Skeletal muscle satellite cell (primary cell): Measurements from ENCODE around the gene FRYL.

Source experiments
- H3K27me3 ChIP-seq: 2 replicates; pipeline ENCODE4 v1.7.0; 2013; ENCODE audit warnings: low read length; ENCODE audit not compliant: control insufficient read depth, insufficient read depth
- H3K36me3 ChIP-seq: 2 replicates; pipeline ENCODE4 v1.7.0; 2013; ENCODE audit warnings: mild to moderate bottlenecking, control low read depth, low read length; ENCODE audit not compliant: insufficient read depth
- H3K4me1 ChIP-seq: 2 replicates; pipeline ENCODE4 v1.7.0; 2013; ENCODE audit warnings: low read length; ENCODE audit not compliant: control insufficient read depth, insufficient read depth
- H3K4me2 ChIP-seq: 2 replicates; pipeline ENCODE4 v1.7.0; 2013; ENCODE audit warnings: mild to moderate bottlenecking, low read length
- H3K4me3 ChIP-seq: 2 replicates; pipeline ENCODE4 v1.7.0; 2013; ENCODE audit warnings: low read length
- H3K9ac ChIP-seq: 2 replicates; pipeline ENCODE4 v1.7.0; 2013; ENCODE audit warnings: mild to moderate bottlenecking, low read depth, low read length, moderate library complexity
- H3K9me3 ChIP-seq: replicated peaks from 2 replicates; pipeline ENCODE4 v1.7.0; 2013; ENCODE audit warnings: mild to moderate bottlenecking, control low read depth, low read length

FRYL gene

GRCh38 chr4:48558026-48558425, 222.1 kb downstream of the FRYL start:
- H3K4me1 ChIP-seq: no peaks in the 10 kb centered on the region
- no peak overlapping the region for H3K4me3 ChIP-seq
- no peak overlapping the region for H3K4me2 ChIP-seq
- H3K27me3 ChIP-seq: no peaks in the 10 kb centered on the region
- no peaks in the 10 kb centered on the region for H3K9me3 ChIP-seq
- peaks cover 45% of the 10 kb centered on the region for H3K36me3 ChIP-seq
- H3K9ac ChIP-seq: no peak overlapping the region

- Histone ChIP-seq H3K4me3 (no peak overlapping the region), H3K4me2 (no peak overlapping the region), H3K4me1 (no peaks in the 10 kb centered on the region), H3K36me3 (peaks cover 45% of the 10 kb centered on the region), H3K9me3 (no peaks in the 10 kb centered on the region), H3K27me3 (no peaks in the 10 kb centered on the region), H3K9ac (no peak overlapping the region)
Measured at GRCh38 chr4:48557478-48557877, 222.6 kb downstream of the FRYL start.

GRCh38 chr4:48556268-48556667, 223.8 kb downstream of the FRYL start:
- H3K4me1 ChIP-seq: no peaks in the 10 kb centered on the region
- H3K36me3 ChIP-seq: peaks cover 44% of the 10 kb centered on the region
- no peak overlapping the region for H3K4me2 ChIP-seq
- H3K27me3 ChIP-seq: no peaks in the 10 kb centered on the region
- no peak overlapping the region for H3K9ac ChIP-seq
- no peak overlapping the region for H3K4me3 ChIP-seq
- H3K9me3 ChIP-seq: no peaks in the 10 kb centered on the region

GRCh38 chr4:48554606-48555005, 225.5 kb downstream of the FRYL start:
- Histone ChIP-seq H3K9ac (no peak overlapping the region), H3K4me1 (no peaks in the 10 kb centered on the region), H3K4me2 (no peak overlapping the region), H3K4me3 (no peak overlapping the region), H3K36me3 (peaks cover 38% of the 10 kb centered on the region), H3K9me3 (no peaks in the 10 kb centered on the region), H3K27me3 (no peaks in the 10 kb centered on the region)

GRCh38 chr4:48553720-48554119, 226.4 kb downstream of the FRYL start:
- no peaks in the 10 kb centered on the region for H3K4me1 ChIP-seq
- H3K4me3 ChIP-seq: no peak overlapping the region
- H3K27me3 ChIP-seq: no peaks in the 10 kb centered on the region
- peaks cover 40% of the 10 kb centered on the region for H3K36me3 ChIP-seq
- no peaks in the 10 kb centered on the region for H3K9me3 ChIP-seq
- no peak overlapping the region for H3K4me2 ChIP-seq
- no peak overlapping the region for H3K9ac ChIP-seq

- Histone ChIP-seq H3K9ac (no peak overlapping the region), H3K9me3 (no peaks in the 10 kb centered on the region), H3K4me2 (no peak overlapping the region), H3K4me1 (no peaks in the 10 kb centered on the region), H3K36me3 (peaks cover 55% of the 10 kb centered on the region), H3K4me3 (no peak overlapping the region), H3K27me3 (no peaks in the 10 kb centered on the region)
Measured at GRCh38 chr4:48546336-48546735, 233.7 kb downstream of the FRYL start.

- Histone ChIP-seq H3K36me3 (peaks cover 65% of the 10 kb centered on the region), H3K27me3 (no peaks in the 10 kb centered on the region), H3K4me1 (no peaks in the 10 kb centered on the region)
Measured at GRCh38 chr4:48543796-48544195, 236.3 kb downstream of the FRYL start.

GRCh38 chr4:48542888-48543287, 237.2 kb downstream of the FRYL start:
- Histone ChIP-seq H3K4me3 (no peak overlapping the region), H3K9ac (no peak overlapping the region), H3K36me3 (peaks cover 62% of the 10 kb centered on the region), H3K4me2 (no peak overlapping the region), H3K27me3 (no peaks in the 10 kb centered on the region), H3K9me3 (no peaks in the 10 kb centered on the region), H3K4me1 (no peaks in the 10 kb centered on the region)

More at GRCh38 chr4:48543796-48544195, 236.3 kb downstream of the FRYL start:
- Histone ChIP-seq H3K4me2 (no peak overlapping the region), H3K9ac (no peak overlapping the region), H3K4me3 (no peak overlapping the region), H3K9me3 (no peaks in the 10 kb centered on the region)

GRCh38 chr4:48539597-48539996, 240.5 kb downstream of the FRYL start:
- Histone ChIP-seq H3K4me3 (no peak overlapping the region), H3K9ac (no peak overlapping the region), H3K4me1 (no peaks in the 10 kb centered on the region), H3K27me3 (no peaks in the 10 kb centered on the region), H3K4me2 (no peak overlapping the region), H3K36me3 (peaks cover 57% of the 10 kb centered on the region), H3K9me3 (no peaks in the 10 kb centered on the region)

GRCh38 chr4:48538358-48538757, 241.7 kb downstream of the FRYL start:
- Histone ChIP-seq H3K36me3 (peaks cover 55% of the 10 kb centered on the region), H3K4me2 (no peak overlapping the region)

GRCh38 chr4:48526406-48526805, 253.7 kb downstream of the FRYL start:
- no peak overlapping the region for H3K9ac ChIP-seq
- H3K4me3 ChIP-seq: no peak overlapping the region
- peaks cover 60% of the 10 kb centered on the region for H3K36me3 ChIP-seq
- no peaks in the 10 kb centered on the region for H3K4me1 ChIP-seq
- H3K4me2 ChIP-seq: no peak overlapping the region
- no peaks in the 10 kb centered on the region for H3K9me3 ChIP-seq
- no peaks in the 10 kb centered on the region for H3K27me3 ChIP-seq

More at GRCh38 chr4:48538358-48538757, 241.7 kb downstream of the FRYL start:
- Histone ChIP-seq H3K27me3 (no peaks in the 10 kb centered on the region), H3K4me1 (no peaks in the 10 kb centered on the region), H3K4me3 (no peak overlapping the region), H3K9ac (no peak overlapping the region), H3K9me3 (no peaks in the 10 kb centered on the region)

GRCh38 chr4:48518143-48518542, 261.9 kb downstream of the FRYL start:
- H3K27me3 ChIP-seq: no peaks in the 10 kb centered on the region
- H3K36me3 ChIP-seq: peaks cover 62% of the 10 kb centered on the region
- H3K4me3 ChIP-seq: no peak overlapping the region
- no peaks in the 10 kb centered on the region for H3K9me3 ChIP-seq
- no peak overlapping the region for H3K4me2 ChIP-seq
- no peaks in the 10 kb centered on the region for H3K4me1 ChIP-seq
- H3K9ac ChIP-seq: no peak overlapping the region
